Middle frontal gyrus (tissue), 1 donor: Measurements from ENCODE around the gene CYP3A4.
"Not testable (repeated sequence)": the region's sequence is repeated elsewhere in the genome, so short reads cannot be mapped to it uniquely, and the experiment has no call there.

Experiments
- DNase-seq: peaks from one replicate; pipeline ENCODE4 v3.0.0-alpha.2; 2015; ENCODE audit warnings: low spot score; ENCODE audit errors: extremely low spot score

CYP3A4 gene

GRCh38 chr7:99793443-99793842 is 9.5 kb upstream of the CYP3A4 start:
- DNase-seq = no peak

- DNase-seq = no peak
Observed at GRCh38 chr7:99792967-99793366, 9.0 kb upstream of the CYP3A4 start.

- no peak for DNase-seq
Observed at GRCh38 chr7:99791667-99792369, 7.8 kb upstream of the CYP3A4 start.

GRCh38 chr7:99791021-99791420 is 7.0 kb upstream of the CYP3A4 start:
- DNase-seq = no peak

GRCh38 chr7:99790407-99790806 is 6.4 kb upstream of the CYP3A4 start:
- no peak for DNase-seq

- DNase-seq = no peak
Observed at GRCh38 chr7:99789441-99790070, 5.6 kb upstream of the CYP3A4 start.

- DNase-seq = no peak
Observed at GRCh38 chr7:99788554-99788953, 4.6 kb upstream of the CYP3A4 start.

GRCh38 chr7:99786726-99787335 is 2.8 kb upstream of the CYP3A4 start:
- no peak for DNase-seq

GRCh38 chr7:99785654-99786053 is 1.7 kb upstream of the CYP3A4 start:
- not testable (repeated sequence) for DNase-seq

GRCh38 chr7:99782012-99782953 is 1.7 kb downstream of the CYP3A4 start:
- DNase-seq = no peak

GRCh38 chr7:99780588-99780987 is 3.4 kb downstream of the CYP3A4 start:
- no peak for DNase-seq

GRCh38 chr7:99779949-99780348 is 4.0 kb downstream of the CYP3A4 start:
- DNase-seq = no peak

GRCh38 chr7:99778880-99779279 is 5.1 kb downstream of the CYP3A4 start:
- no peak for DNase-seq

- not testable (repeated sequence) for DNase-seq
Observed at GRCh38 chr7:99773395-99773794, 10.6 kb downstream of the CYP3A4 start.

GRCh38 chr7:99772565-99772964 is 11.4 kb downstream of the CYP3A4 start:
- no peak for DNase-seq

GRCh38 chr7:99769494-99769893 is 14.5 kb downstream of the CYP3A4 start:
- not testable (repeated sequence) for DNase-seq

- DNase-seq = no peak
Observed at GRCh38 chr7:99768471-99768870, 15.5 kb downstream of the CYP3A4 start.

- DNase-seq = no peak
Observed at GRCh38 chr7:99767662-99768061, 16.3 kb downstream of the CYP3A4 start.

- DNase-seq = no peak
Observed at GRCh38 chr7:99766484-99767099, 17.4 kb downstream of the CYP3A4 start.

GRCh38 chr7:99764478-99764877 is 19.5 kb downstream of the CYP3A4 start:
- no peak for DNase-seq

- no peak for DNase-seq
Observed at GRCh38 chr7:99762680-99763327, 21.2 kb downstream of the CYP3A4 start.
